Kidney (tissue), 14 donors: ENCODE results near the gene HNMT. TPM values are rescaled to one million over a fixed set of nuclear protein-coding genes. Genes with fewer than 3 reads are reported as not detected.

Experiments
- DNase-seq, 5 donors: peaks; one replicate each; pipeline ENCODE4 v3.0.0-alpha.2; 2013 to 2020
- FAIRE-seq: peaks from 2 replicates; lab custom pipeline; 2012; peaks lifted over from hg19 to GRCh38; lab: Jason Lieb, UNC
- H3K27ac ChIP-seq, 2 donors: one replicate each; pipeline ENCODE4 v1.7.0; 2013; ENCODE audit warnings: low read depth in 2 of 2, low read length in 2 of 2, inconsistent platforms in 1 of 2
- H3K27me3 ChIP-seq: one replicate; pipeline ENCODE4 v1.7.1; 2013; ENCODE audit warnings: low read length, inconsistent platforms; ENCODE audit not compliant: control insufficient read depth, insufficient read depth
- H3K36me3 ChIP-seq, 3 donors: one replicate each; pipeline versions ENCODE4 v1.7.0 to v1.7.1; 2013; ENCODE audit warnings: low read length in 3 of 3, control low read depth in 1 of 3, inconsistent platforms in 1 of 3; ENCODE audit not compliant: insufficient read depth in 3 of 3, control insufficient read depth in 2 of 3
- H3K4me1 ChIP-seq, 3 donors: one replicate each; pipeline versions ENCODE4 v1.7.0 to v1.7.1; 2013; ENCODE audit warnings: low read length in 3 of 3, inconsistent platforms in 1 of 3, low read depth in 1 of 3; ENCODE audit not compliant: control insufficient read depth in 2 of 3, insufficient read depth in 2 of 3
- H3K4me3 ChIP-seq, 3 donors: one replicate each; pipeline versions ENCODE4 v1.7.0 to v1.8.1; 2013; ENCODE audit warnings: low read length in 3 of 3, control low read depth in 1 of 3, inconsistent platforms in 1 of 3
- H3K9ac ChIP-seq, 3 donors: one replicate each; pipeline versions ENCODE4 v1.7.0 to v1.7.1; 2013; ENCODE audit warnings: low read length in 3 of 3, control low read depth in 1 of 3, inconsistent platforms in 1 of 3
- H3K9me3 ChIP-seq, 3 donors: one replicate each; pipeline versions ENCODE4 v1.7.0 to v1.7.1; 2013; ENCODE audit warnings: low read length in 3 of 3, control low read depth in 1 of 3, inconsistent platforms in 1 of 3; ENCODE audit not compliant: control insufficient read depth in 2 of 3, insufficient read depth in 1 of 3
- intact Hi-C: fragments of 100-400 bp; cut with DNase I; formaldehyde crosslinking; loops from one replicate; pipeline ENCODE4 v1.11.1; 2022
- polyA plus RNA-seq: library from polyadenylated mRNA; stranded (reverse); fragments of 350-450 nt; fragmentation: Illumina TruSeq; extraction: RNeasy Lipid Tissue Mini Kit (QIAGEN cat#74804); gene quantifications from one replicate; pipeline ENCODE4 v1.2.3, GENCODE V29; 2014; ENCODE audit warnings: low read depth, low replicate concordance; ENCODE audit not compliant: insufficient read depth
- total RNA-seq: library from RNA; stranded (reverse); fragmentation: NEBNext Ultra II Directional; extraction: Animal tissue kit (Norgen Biotek cat#: 25700); gene quantifications from one replicate; pipeline ENCODE4 v1.2.1, GENCODE V29; 2021
- TF ChIP-seq, protein P1 (sequence below): IDR thresholded peaks from 3 replicates; pipeline ENCODE4 v1.5.1; 2012; ENCODE audit warnings: mild to moderate bottlenecking, moderate library complexity, borderline replicate concordance; ENCODE audit not compliant: insufficient read depth; ENCODE audit errors: extremely low read depth
- donor health status: control.
- donor health status: control.
- donor health status: control.
- donor health status: control.
- donor health status: control.
- donor health status: DM: yes; HTN: yes; CAD: no.
- donor health status: Normal renal cell carcinoma (clear cell type).

HNMT gene
- total and polyA plus RNA-seq, 2 donors from 2014 or later = 61.6 to 69.2 TPM

DNA sequence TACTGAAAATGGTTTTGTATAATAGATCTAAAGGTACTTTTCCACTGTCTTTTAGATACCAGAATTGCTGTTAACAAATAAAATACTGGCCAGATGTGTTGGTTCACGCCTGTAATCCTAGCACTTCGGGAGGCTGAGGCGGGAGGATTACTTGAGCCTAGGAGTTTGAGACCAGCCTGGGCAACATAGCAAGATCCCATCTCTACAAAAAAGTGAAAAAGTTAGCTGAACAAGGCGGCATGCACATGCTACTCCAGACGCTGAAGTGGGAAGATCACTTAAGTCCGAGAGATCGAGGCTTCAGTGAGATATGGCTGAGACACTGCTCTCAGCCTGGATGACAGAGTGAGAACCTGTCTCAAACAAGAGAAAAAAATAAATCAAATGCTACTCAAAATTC lies 2.8 kb downstream of the HNMT start:
- FAIRE-seq = no peak
- Histone ChIP-seq H3K27me3 (no peaks in the 10 kb centered on the region), H3K27ac (no peak overlapping the region), H3K4me3 (peak overlapping the region in 1 of 3 donors; percentile 46), H3K36me3 (no peaks in the 10 kb centered on the region), H3K9me3 (no peaks in the 10 kb centered on the region), H3K9ac (no peak overlapping the region), H3K4me1 (peaks cover 0 to 20% (median 5%) of the 10 kb centered on the region in 3 donors)
- DNase-seq = no peak
- intact Hi-C loops = no loop called here
- TF ChIP-seq, protein P1, sequence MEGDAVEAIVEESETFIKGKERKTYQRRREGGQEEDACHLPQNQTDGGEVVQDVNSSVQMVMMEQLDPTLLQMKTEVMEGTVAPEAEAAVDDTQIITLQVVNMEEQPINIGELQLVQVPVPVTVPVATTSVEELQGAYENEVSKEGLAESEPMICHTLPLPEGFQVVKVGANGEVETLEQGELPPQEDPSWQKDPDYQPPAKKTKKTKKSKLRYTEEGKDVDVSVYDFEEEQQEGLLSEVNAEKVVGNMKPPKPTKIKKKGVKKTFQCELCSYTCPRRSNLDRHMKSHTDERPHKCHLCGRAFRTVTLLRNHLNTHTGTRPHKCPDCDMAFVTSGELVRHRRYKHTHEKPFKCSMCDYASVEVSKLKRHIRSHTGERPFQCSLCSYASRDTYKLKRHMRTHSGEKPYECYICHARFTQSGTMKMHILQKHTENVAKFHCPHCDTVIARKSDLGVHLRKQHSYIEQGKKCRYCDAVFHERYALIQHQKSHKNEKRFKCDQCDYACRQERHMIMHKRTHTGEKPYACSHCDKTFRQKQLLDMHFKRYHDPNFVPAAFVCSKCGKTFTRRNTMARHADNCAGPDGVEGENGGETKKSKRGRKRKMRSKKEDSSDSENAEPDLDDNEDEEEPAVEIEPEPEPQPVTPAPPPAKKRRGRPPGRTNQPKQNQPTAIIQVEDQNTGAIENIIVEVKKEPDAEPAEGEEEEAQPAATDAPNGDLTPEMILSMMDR = no peak

DNA sequence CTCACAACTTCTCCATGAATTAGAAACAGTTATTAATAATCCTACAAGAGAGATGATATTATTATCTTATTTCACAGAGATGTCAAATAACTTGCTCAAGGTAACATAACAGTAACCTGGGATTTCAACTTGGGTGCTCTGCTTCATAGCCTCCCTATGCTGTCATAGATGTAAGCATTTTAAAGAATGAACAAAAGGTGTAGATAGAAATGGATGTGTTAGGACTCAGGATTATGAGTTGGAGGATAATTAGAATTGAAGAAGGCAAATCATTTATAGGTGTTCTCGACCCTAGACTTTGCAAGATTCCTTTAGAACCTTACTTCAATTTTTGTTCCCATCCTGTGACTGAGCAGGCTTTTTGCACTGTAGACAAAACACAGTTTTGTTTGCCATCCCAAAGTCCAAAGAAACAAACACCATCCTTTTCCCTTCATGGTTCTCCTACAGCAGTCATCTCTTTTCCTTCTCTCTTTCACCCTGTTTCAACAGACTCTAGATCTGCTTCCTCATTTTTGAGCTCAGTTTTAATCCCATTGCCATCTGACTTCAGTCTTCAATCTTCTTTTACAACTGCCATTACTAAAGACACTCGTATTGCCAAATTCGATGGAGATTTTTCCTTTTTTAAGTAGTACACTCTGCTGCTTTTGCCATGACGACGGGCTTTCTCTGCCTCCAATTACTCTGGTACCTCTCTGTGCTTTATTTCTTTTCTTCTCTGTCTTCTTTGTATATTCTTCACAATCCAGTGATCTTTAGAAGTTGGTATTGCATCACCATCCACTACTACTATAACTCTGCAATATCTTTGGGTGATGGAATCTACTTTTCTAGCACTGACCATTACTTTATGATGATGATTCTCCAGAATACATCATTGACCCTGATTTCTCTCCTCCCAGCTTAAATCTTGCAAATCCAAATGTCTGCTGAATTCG lies 4.5 kb downstream of the HNMT start:
- Histone ChIP-seq H3K4me3 (no peak overlapping the region), H3K4me1 (peaks cover 0 to 20% (median under 1%) of the 10 kb centered on the region in 3 donors), H3K27ac (no peak overlapping the region), H3K9me3 (no peaks in the 10 kb centered on the region), H3K9ac (no peak overlapping the region), H3K36me3 (no peaks in the 10 kb centered on the region), H3K27me3 (no peaks in the 10 kb centered on the region)
- FAIRE-seq (no peak), DNase-seq (no peak)
- TF ChIP-seq, protein P1 = no peak
- intact Hi-C loops = no loop called here

DNA sequence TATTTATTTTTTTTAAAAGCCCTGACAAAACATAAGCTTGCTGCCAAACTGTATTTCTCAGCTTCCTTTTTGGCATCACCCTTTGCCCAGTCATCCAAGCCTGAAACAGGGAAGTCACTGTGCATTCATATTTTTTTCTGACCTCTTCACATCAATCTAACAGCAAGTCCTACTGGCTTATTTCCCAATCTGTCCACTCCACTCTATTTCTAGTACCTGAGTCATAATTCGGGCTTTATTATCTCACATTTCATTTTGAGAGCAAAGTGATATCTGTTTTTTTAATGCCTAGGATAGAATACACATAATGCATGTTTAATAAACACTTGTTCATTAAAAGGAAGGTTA lies 5.1 kb downstream of the HNMT start:
- FAIRE-seq (peak; percentile 75), DNase-seq (peak in 1 of 5 donors; percentile 28)
- peak overlapping the region in 1 of 2 donors; percentile 2 for H3K27ac ChIP-seq
- H3K27me3 ChIP-seq = no peaks in the 10 kb centered on the region
- no peak overlapping the region for H3K9ac ChIP-seq
- TF ChIP-seq, protein P1 = no peak
- H3K36me3 ChIP-seq = no peaks in the 10 kb centered on the region
- H3K4me3 ChIP-seq = no peak overlapping the region
- intact Hi-C loops = no loop called here
- no peaks in the 10 kb centered on the region for H3K9me3 ChIP-seq
- peaks cover 0 to 22% (median 0%) of the 10 kb centered on the region in 3 donors for H3K4me1 ChIP-seq
